Mononuclear cell (primary cell): ENCODE measurements around the gene CTBP1. TPM values are rescaled to one million over a fixed set of nuclear protein-coding genes. Genes with fewer than 3 reads are reported as not detected.

ENCODE experiments used
- H3K27me3 ChIP-seq: 2 replicates; pipeline ENCODE4 v1.6.0; 2011; ENCODE audit warnings: low read length, control low read depth; ENCODE audit not compliant: insufficient read depth
- H3K4me1 ChIP-seq: 2 replicates; pipeline ENCODE4 v1.5.1; 2011; ENCODE audit warnings: mild to moderate bottlenecking, low read length, control low read depth; ENCODE audit not compliant: insufficient read depth
- H3K4me3 ChIP-seq: 2 replicates; pipeline ENCODE4 v1.5.1; 2011; ENCODE audit warnings: mild to moderate bottlenecking, low read length, moderate library complexity
- H3K9me3 ChIP-seq: 2 replicates; pipeline ENCODE4 v1.5.1; 2011; ENCODE audit warnings: low read depth, mild to moderate bottlenecking, control low read depth, low read length
- total RNA-seq: library from RNA; depleted of rRNA; stranded (reverse); fragments of >200 nt; gene quantifications from one replicate; pipeline ENCODE4 v1.2.3, GENCODE V29; 2012

The CTBP1 gene
- total RNA-seq, 1 donor: 125 TPM

DNA sequence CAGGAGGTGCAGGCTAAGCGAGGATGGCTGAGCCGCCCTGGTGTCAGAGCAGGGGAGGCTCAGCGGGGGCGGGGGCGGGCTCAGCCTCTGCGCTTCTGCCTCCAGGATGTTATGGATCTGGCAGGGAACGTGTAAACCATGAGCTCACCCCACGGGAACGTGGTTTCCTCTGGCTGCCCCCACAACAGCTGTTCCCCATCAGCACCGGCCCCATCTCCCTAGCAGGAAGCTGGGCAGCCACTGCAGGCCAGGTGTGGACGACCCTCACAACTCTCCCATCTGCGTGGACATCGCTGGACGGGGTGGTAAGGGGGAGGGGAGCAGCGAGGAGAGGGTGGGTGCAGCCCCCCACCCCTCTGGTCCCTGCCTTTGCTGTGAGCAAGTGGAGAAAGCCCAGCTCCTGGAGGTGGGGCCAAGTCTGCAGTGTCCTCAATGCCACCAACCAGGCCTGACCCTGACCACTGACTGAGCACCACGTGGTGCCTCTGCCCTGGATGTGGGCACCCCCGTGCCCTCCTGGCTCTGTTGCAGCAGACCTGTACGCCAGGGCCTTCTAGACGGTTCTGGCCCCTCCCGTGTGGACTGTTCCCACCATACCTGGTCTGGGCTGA, 48.4 kb downstream of the CTBP1 start:
- Histone ChIP-seq H3K9me3 (no peaks in the 10 kb centered on the region), H3K27me3 (no peaks in the 10 kb centered on the region), H3K4me3 (peak overlapping the region; percentile 31), H3K4me1 (peaks cover 59% of the 10 kb centered on the region)

DNA sequence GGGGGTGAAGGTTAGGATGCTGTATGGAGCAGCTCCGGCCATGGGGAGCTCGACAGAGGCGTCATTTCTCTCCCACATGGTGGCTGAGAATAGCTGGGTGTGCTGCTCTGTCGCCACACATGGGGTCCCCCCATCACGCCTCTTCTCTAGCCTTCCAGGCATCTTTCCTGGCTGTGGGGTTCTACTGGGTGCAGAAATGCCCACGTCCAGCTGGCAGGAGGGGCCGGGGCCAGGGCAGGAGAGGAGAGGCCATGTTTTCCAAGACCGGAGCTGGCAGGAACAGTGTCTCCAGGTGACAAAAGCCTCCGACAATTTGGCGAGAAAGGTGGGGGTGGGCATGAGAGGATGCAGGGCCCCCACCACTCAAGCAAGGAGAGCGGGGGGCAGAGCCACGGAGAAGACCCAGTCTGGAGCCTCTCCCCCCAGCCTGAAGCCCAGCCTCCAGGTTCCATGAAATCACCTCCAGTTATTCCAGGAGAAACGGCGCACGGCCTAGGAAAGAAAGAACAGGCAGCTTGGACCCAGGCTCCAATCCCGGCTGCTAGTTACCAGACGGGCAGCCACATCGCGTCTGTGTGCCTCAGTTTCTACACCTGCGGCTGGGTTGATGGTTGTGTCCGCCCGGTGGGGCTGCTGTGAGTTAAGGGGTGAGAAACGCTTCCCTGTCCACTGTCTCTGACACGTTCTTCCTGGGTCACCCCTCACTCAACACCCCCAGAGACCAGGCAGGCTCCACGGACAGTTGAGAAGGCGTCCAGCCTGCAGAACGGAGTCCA, 49.2 kb downstream of the CTBP1 start:
- peaks cover 52% of the 10 kb centered on the region for H3K4me1 ChIP-seq
- H3K9me3 ChIP-seq: no peaks in the 10 kb centered on the region
- peak overlapping the region; percentile 31 for H3K4me3 ChIP-seq
- no peaks in the 10 kb centered on the region for H3K27me3 ChIP-seq

DNA sequence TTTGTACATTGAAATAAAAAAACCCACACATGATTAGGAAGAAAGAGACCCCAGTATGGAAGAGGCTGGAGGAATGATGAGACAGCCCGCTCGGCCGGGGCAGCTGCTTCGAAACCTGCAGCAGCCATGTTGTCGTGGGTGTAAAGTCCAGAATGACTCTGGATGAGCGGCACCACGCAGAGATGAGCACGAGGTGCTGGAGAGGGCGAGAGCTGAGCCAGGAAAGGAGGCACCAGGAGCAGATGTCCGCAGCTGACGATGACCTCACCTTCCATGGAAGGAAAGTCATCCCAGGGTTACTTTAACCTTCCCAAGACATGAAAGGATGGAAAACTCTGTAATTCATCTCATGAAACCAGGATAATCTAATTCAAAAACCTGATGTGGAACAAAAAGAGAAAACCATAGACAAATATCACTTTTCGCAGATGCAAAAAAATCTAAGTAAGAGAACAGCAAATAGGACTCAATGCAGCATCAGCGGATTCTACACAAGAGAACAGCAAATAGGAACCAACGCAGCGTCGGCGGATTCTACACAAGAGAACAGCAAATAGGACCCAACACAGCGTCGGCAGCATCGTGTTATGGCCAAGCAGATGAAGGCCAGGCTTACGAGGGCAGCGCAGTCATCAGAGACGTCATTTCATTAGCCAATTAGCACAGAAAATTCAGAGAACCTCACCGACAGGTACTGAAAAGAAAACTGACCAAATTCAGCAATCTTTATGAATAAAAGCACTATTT, 50.7 kb downstream of the CTBP1 start:
- Histone ChIP-seq H3K4me3 (no peak overlapping the region), H3K27me3 (no peaks in the 10 kb centered on the region), H3K4me1 (peaks cover 38% of the 10 kb centered on the region), H3K9me3 (no peaks in the 10 kb centered on the region)

DNA sequence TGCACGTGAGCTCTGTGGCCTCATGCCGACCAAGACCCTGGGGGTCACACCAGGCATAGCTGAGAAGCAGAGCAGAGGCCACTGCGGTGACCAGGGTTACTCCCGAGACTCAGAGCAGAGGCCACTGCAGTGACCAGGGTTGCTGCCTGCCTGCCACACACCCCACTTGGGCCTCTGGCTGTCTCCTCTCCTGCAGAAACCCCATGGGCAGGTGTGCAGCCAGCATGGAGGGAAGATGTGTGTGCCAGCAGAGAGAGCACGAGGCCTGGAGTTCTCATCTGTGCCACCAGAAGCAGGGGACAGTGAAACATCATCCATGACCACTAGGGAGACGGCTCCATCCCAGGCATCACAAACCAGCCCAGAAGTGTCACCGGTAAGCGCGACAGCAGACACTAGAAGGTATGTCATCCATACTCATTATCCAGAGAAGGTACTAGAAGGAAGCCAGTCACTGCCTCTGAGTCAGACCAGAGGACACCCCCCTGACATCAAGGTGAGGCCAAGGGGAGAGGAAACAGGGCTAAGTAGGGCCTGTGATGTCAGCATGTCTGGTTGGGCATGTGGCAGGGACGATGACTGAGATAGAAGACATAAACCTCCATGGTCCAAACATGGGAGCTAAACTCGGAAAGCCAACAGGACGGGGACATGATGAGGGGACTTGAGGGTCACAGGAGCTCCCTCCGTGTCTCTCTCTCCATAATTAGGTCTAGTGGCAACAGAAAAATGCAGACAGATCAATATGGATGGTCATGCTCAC, 52.3 kb downstream of the CTBP1 start:
- peaks cover 21% of the 10 kb centered on the region for H3K4me1 ChIP-seq
- no peak overlapping the region for H3K4me3 ChIP-seq
- H3K9me3 ChIP-seq: no peaks in the 10 kb centered on the region
- no peaks in the 10 kb centered on the region for H3K27me3 ChIP-seq

DNA sequence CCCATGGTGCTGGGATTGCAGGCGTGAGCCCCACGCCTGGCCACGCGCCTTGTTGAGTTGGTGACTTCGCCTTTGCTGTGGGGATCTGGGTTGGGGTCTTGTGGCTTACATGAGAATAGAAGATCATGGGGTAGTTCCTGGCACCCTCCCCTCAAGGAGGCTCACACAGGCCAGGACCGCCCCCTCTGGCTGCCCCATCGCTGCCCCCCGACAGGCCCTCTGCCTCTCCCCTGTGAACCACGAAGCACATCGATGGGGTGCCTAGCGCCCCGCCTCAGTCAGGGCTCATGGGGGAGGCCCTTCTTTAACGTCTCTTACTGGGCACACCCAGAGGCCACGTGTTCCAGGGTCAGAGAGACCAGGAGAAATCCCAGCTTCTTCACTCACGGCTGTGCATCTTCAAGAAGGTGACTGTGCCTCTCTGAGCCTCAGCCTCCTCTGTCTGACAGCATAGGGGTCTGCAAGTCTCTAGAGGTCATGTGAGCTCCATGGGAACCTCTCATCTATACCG, 53.0 kb downstream of the CTBP1 start:
- no peak overlapping the region for H3K4me3 ChIP-seq
- no peaks in the 10 kb centered on the region for H3K9me3 ChIP-seq
- peaks cover 15% of the 10 kb centered on the region for H3K4me1 ChIP-seq
- no peaks in the 10 kb centered on the region for H3K27me3 ChIP-seq

DNA sequence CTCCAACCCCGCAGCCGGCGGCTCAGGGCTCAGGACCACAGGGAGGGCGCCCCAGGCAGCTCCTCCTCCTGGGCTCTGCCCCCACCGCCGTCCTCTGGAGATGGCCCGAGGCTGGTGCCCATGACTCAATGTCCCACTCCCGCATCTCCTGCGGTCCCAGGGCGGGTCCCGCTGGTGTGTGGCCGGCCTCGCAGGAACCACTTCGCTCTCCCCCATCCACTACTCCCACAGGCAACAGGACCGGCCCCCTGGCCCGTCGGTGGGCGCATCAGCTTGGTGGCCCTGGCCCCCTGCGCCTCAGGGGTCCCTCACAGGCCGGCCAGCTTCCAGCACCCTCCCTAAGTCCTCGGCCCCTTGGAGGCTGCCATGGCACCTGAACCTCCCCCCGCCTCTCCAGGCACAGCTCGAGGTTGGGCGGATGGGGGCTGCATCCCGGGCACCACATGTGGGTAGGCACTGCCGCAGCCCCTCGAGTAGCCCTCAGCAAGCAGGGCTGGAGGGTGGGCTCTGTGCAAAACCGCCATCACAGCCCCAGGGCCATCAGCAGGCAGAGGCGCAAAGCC, 53.7 kb downstream of the CTBP1 start:
- Histone ChIP-seq H3K27me3 (no peaks in the 10 kb centered on the region), H3K9me3 (no peaks in the 10 kb centered on the region), H3K4me1 (peaks cover 7% of the 10 kb centered on the region), H3K4me3 (no peak overlapping the region)

DNA sequence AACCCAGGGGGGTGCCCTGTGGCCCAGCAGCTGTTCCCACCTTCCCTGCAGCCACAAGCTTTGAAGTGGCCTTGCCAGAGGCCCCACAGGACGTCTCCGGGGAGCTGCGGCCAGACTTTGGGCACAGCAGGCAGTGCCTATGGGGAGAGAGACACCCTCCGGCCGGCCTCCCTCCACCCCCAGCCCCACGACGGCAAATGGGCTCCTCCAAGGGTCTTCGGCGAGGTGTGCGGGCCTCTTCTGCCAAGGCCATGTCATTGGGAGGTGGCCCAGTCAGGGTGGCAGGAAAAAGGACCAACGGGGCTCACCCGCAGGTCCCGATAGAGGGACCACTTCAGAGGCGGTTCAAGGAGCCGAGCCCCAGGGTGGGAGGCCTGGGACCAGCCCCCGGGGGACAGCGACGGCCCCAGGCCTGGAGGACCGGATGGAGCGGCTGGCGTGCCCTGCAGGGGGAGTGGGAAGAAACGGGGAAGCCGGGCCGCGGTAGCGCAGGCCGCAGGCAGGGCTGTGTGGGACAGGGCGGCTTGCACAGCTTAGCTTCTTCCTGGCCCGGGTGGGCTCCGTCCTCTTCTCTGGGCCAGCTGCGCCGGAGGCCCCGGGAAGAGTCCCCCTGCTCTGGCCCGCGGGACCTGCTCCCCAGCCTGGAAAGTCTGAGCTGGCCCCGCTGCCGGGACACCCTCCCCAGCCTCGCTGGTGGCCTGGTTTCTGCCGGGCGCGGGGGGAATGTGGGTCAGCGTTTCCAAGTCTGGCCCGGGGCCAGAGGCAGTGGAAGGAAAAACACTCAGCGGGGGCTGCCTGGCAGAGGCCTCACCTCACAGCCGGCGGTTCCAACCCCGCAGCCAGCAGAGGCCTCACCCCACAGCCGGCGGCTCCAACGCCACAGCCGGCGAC, 54.7 kb downstream of the CTBP1 start:
- H3K9me3 ChIP-seq: no peaks in the 10 kb centered on the region
- no peaks in the 10 kb centered on the region for H3K4me1 ChIP-seq
- H3K4me3 ChIP-seq: no peak overlapping the region
- no peaks in the 10 kb centered on the region for H3K27me3 ChIP-seq

DNA sequence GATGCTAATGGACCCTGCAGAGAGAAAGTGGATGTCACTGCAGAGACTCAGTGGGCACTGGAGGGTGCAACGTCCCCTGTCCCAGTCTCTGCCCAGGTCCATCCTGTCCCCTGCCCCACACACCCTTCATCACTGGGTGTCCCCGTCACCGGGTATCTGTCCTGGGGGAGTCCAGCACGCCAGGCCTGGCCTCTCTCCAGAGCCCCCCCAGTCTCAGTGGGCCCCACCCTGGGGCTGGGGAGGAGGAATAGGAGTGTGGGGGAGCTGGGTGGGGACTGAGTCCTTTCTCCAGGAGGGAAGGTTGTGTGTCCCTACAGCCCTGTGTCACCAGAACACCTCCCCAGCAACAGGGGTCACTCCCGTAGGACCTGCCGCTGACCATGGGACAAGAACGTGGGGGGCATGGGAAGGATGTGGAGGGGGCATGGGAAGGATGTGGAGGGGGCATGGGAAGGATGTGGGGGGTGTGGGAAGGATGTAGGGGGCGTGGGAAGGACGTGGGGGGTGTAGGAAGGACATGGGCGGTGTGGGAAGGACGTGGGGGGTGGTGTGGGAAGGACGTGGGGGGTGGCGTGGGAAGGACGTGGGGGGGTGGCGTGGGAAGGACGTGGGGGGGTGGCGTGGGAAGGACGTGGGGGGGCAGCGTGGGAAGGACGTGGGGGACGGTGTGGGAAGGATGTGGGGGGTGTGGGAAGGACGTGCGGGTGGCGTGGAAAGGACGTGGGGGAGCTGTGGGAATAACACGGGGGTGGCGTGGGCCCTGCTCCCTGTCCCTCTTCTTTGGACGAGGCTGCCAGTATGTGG, 55.5 kb downstream of the CTBP1 start:
- no peaks in the 10 kb centered on the region for H3K4me1 ChIP-seq
- no peak overlapping the region for H3K4me3 ChIP-seq
- H3K27me3 ChIP-seq: no peaks in the 10 kb centered on the region
- no peaks in the 10 kb centered on the region for H3K9me3 ChIP-seq

DNA sequence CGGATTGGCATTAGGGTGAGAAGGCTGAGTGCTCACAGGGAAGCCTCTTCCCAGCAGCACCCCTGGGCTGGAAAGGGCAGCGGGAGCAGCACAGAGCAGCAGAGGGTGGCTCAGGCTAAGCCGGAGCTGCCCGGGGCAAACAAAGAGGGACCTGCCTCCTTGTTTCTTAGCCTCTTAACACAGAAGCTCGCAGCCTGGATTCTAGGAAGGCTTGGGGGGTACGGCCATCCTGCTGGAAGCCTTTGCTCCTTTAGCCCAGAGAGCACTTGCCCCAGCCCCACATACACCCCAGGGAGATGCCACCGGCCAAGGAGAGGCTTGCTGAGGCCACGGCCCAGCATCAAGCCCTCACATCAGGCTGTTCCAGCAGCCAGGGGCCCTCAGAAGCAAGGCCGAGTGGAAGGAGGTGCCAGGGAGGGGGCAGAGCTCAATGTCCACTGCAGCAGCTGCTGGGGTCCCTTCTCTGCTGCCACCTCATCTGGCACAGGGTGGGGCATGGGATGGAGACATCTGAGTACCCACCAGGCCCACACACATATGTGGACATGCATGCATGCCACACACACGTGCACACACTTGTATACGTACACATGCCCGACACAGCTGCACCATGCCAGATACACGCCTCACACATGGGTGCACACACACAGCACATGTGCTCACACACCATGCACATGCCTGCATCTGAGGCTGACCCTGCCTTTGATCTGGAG, 56.3 kb downstream of the CTBP1 start:
- Histone ChIP-seq H3K4me3 (no peak overlapping the region), H3K4me1 (no peaks in the 10 kb centered on the region), H3K27me3 (no peaks in the 10 kb centered on the region), H3K9me3 (no peaks in the 10 kb centered on the region)

DNA sequence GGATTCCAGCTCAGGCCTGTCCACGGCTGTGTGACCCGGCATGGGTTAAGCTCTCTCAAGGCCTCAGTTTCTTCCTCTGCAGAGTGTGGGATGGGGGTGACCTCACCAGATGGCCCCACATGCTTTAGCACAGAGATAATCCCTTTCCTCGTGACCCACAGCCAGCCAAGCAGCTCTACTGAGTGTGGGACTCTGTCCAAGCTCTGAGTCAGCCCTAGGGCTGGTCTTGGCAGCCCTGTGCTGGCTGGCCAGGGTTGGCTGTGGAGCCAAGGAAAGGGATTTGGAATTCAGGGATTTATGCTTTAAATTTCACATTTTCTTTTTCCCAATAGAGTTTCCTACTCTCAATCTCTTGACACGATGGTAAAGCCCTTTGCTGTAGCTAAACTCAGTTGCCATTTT, 56.8 kb downstream of the CTBP1 start:
- H3K27me3 ChIP-seq: no peaks in the 10 kb centered on the region
- H3K4me3 ChIP-seq: no peak overlapping the region
- H3K9me3 ChIP-seq: no peaks in the 10 kb centered on the region
- no peaks in the 10 kb centered on the region for H3K4me1 ChIP-seq

DNA sequence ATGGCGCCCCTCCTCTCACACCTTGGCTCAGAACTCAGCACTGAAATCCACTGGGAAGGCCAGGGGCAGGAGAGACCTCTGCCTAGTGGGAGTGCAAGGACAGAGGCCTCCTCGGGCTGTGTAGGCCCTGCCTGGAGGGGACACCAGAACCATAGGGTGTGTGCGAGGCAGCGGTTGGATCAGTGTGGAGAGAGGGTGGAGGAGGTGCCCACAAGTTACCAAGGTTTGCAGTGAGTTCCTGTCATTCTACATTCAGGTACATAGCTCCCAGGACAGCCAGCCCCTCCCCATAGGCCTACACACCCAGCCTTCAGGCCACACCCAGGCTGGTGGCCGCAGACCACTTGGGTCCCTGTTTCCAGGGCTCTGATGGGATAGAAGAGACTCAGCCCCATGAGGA, 57.3 kb downstream of the CTBP1 start:
- no peak overlapping the region for H3K4me3 ChIP-seq

DNA sequence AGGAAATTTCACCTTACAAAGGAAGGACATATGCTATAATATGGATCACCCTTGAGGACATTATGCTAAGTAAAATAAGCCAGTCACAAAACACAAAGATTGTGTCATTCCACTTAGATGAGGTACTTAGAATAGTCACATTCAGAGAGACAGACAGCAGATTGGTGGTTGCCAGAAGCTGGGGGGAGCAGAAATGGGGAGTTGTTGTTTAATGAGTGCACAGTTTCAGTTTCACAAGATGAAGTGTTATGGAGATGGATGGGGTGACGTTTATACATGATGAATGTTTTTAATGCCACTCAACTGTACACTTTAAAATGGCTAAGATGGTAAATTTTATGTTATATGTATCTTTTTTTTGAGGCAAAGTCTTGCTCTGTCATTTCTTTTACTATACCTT, 61.7 kb downstream of the CTBP1 start:
- H3K27me3 ChIP-seq: no peaks in the 10 kb centered on the region
- H3K4me3 ChIP-seq: no peak overlapping the region
- no peaks in the 10 kb centered on the region for H3K9me3 ChIP-seq
- peaks cover 35% of the 10 kb centered on the region for H3K4me1 ChIP-seq

More for the DNA sequence above, 57.3 kb downstream of the CTBP1 start:
- Histone ChIP-seq H3K9me3 (no peaks in the 10 kb centered on the region), H3K4me1 (peaks cover 3% of the 10 kb centered on the region), H3K27me3 (no peaks in the 10 kb centered on the region)
